Loucy (cell line): ENCODE results near the gene TRAF4.
A peak's percentile ranks its signal among the peaks of the same experiment; 100 is the strongest.
"Not testable (repeated sequence)": the region's sequence is repeated elsewhere in the genome, so short reads cannot be mapped to it uniquely, and the experiment has no call there.

Source experiments
- H2AFZ ChIP-seq: fragments of 200-600 bp; sonication (generic); 2 replicates; pipeline ENCODE4 v1.6.0; 2016; ENCODE audit warnings: antibody characterized with exemption, mild to moderate bottlenecking, low read length, moderate library complexity
- H3F3A ChIP-seq: fragments of 200-600 bp; 2 replicates; pipeline ENCODE4 v1.6.0; 2016; ENCODE audit warnings: antibody characterized with exemption, low read depth, mild to moderate bottlenecking
- H3K27me3 ChIP-seq: fragments of 200-600 bp; sonication (generic); 2 replicates; pipeline ENCODE4 v1.6.1; 2014; ENCODE audit warnings: low read length, mild to moderate bottlenecking; ENCODE audit not compliant: insufficient read depth, poor library complexity, severe bottlenecking
- H3K36me3 ChIP-seq: fragments of 200-600 bp; sonication (generic); 2 replicates; pipeline ENCODE4 v1.6.1; 2016; ENCODE audit warnings: low read length; ENCODE audit not compliant: insufficient read depth
- H3K4me1 ChIP-seq: fragments of 200-600 bp; sonication (generic); 2 replicates; pipeline ENCODE4 v1.5.1; 2014; ENCODE audit warnings: low read length, mild to moderate bottlenecking; ENCODE audit not compliant: insufficient read depth, poor library complexity, severe bottlenecking
- H3K4me2 ChIP-seq: fragments of 200-600 bp; sonication (generic); 2 replicates; pipeline ENCODE4 v1.6.0; 2014; ENCODE audit warnings: antibody characterized with exemption, low read length, low read depth, mild to moderate bottlenecking; ENCODE audit not compliant: poor library complexity, severe bottlenecking
- H3K4me3 ChIP-seq: fragments of 200-600 bp; sonication (generic); 2 replicates; pipeline ENCODE4 v1.5.1; 2014; ENCODE audit warnings: low read length, mild to moderate bottlenecking, mixed read lengths; ENCODE audit not compliant: poor library complexity, severe bottlenecking
- H3K79me2 ChIP-seq: fragments of 200-600 bp; sonication (generic); 2 replicates; pipeline ENCODE4 v1.6.1; 2014; ENCODE audit warnings: low read length; ENCODE audit not compliant: insufficient read depth
- H3K9ac ChIP-seq: fragments of 200-600 bp; sonication (generic); 2 replicates; pipeline ENCODE4 v1.6.0; 2014; ENCODE audit warnings: mild to moderate bottlenecking, low read depth, low read length, moderate library complexity; ENCODE audit not compliant: poor library complexity, severe bottlenecking
- H3K9me2 ChIP-seq: fragments of 200-600 bp; sonication (generic); replicated peaks from 2 replicates; pipeline ENCODE4 v1.6.1; 2016; ENCODE audit warnings: low read depth, low read length, mixed read lengths
- H3K9me3 ChIP-seq: fragments of 200-600 bp; sonication (generic); 2 replicates; pipeline ENCODE4 v1.6.1; 2014; ENCODE audit warnings: mild to moderate bottlenecking, antibody characterized with exemption, low read length, low read depth; ENCODE audit not compliant: insufficient read depth
- H4K20me1 ChIP-seq: fragments of 200-600 bp; sonication (generic); 2 replicates; pipeline ENCODE4 v1.6.0; 2014; ENCODE audit warnings: antibody characterized with exemption, low read length, mild to moderate bottlenecking; ENCODE audit not compliant: insufficient read depth, poor library complexity, severe bottlenecking
- CTCF ChIP-seq: fragments of 200-600 bp; sonication (generic); conservative IDR thresholded peaks from 2 replicates; pipeline ENCODE4 v1.5.1; 2014; ENCODE audit warnings: mild to moderate bottlenecking, antibody characterized with exemption, low read length
- EZH2phosphoT487 ChIP-seq: fragments of 200-600 bp; IDR thresholded peaks from 2 replicates; pipeline ENCODE4 v1.6.1; 2018; ENCODE audit warnings: antibody characterized with exemption, mild to moderate bottlenecking, moderate library complexity, borderline replicate concordance

TRAF4 gene

GRCh38 chr17:28719021-28719433, 24.8 kb upstream of the TRAF4 start:
- peaks cover 12% of the 10 kb centered on the region; the same call in 1 of the 2 replicates for H3F3A ChIP-seq
- no peaks in the 10 kb centered on the region for H3K9me2 ChIP-seq
- H3K9me3 ChIP-seq, result no peaks in the 10 kb centered on the region
- peak overlapping the region; percentile 98 for H3K4me3 ChIP-seq
- TF ChIP-seq EZH2phosphoT487 (no peak), CTCF (no peak)
- peaks cover 39% of the 10 kb centered on the region for H3K79me2 ChIP-seq
- peaks cover 32% of the 10 kb centered on the region; the same call in 1 of the 2 replicates for H3K36me3 ChIP-seq
- H2AFZ ChIP-seq, result peak overlapping the region; percentile 85
- peaks cover 36% of the 10 kb centered on the region for H4K20me1 ChIP-seq
- peak overlapping the region; percentile 99 for H3K9ac ChIP-seq
- peak overlapping the region; percentile 73 for H3K4me2 ChIP-seq
- H3K27me3 ChIP-seq, result peaks cover 6% of the 10 kb centered on the region
- peaks cover 22% of the 10 kb centered on the region for H3K4me1 ChIP-seq

GRCh38 chr17:28720247-28720996, 23.4 kb upstream of the TRAF4 start:
- Histone ChIP-seq H3K27me3 (peaks cover 6% of the 10 kb centered on the region), H3K9me3 (no peaks in the 10 kb centered on the region), H3K4me2 (peak overlapping the region; percentile 99), H4K20me1 (peaks cover 44% of the 10 kb centered on the region), H2AFZ (no peak overlapping the region), H3K36me3 (peaks cover 46% of the 10 kb centered on the region; the same call in 1 of the 2 replicates), H3K4me1 (peaks cover 22% of the 10 kb centered on the region), H3F3A (peaks cover 25% of the 10 kb centered on the region), H3K79me2 (peaks cover 39% of the 10 kb centered on the region), H3K9ac (peak overlapping the region; percentile 99), H3K9me2 (no peaks in the 10 kb centered on the region), H3K4me3 (peak overlapping the region; percentile 98)
- TF ChIP-seq CTCF, result peak; percentile 31
- TF ChIP-seq EZH2phosphoT487, result no peak

- H3K4me2 ChIP-seq, result peak overlapping the region; percentile 99
- H3K9me2 ChIP-seq, H3K9me3 ChIP-seq, H3K27me3 ChIP-seq, H2AFZ ChIP-seq: not testable (repeated sequence)
- peaks cover 48% of the 10 kb centered on the region for H4K20me1 ChIP-seq
- peak overlapping the region; percentile 99 for H3K9ac ChIP-seq
- H3F3A ChIP-seq, result peaks cover 25% of the 10 kb centered on the region
- H3K4me3 ChIP-seq, result peak overlapping the region; percentile 98
- peaks cover 47% of the 10 kb centered on the region; the same call in 1 of the 2 replicates for H3K36me3 ChIP-seq
- peaks cover 22% of the 10 kb centered on the region for H3K4me1 ChIP-seq
- peaks cover 39% of the 10 kb centered on the region for H3K79me2 ChIP-seq
Observed at GRCh38 chr17:28720997-28721329, 22.8 kb upstream of the TRAF4 start.
